HFFc6 (cell line): ENCODE measurements around the gene LAMC3. TPM values are rescaled to one million over a fixed set of nuclear protein-coding genes. Genes with fewer than 3 reads are reported as not detected.
"Not testable (repeated sequence)": the region's sequence is repeated elsewhere in the genome, so short reads cannot be mapped to it uniquely, and the experiment has no call there.

Experiments used
- DNase-seq: peaks from one replicate; pipeline ENCODE4 v3.0.0-alpha.2; 2018
- H3K27ac Mint-ChIP-seq: 2 replicates; pipeline ENCODE4 v1.8.0; 2020; ENCODE audit warnings: mild to moderate bottlenecking, mixed read lengths
- H3K27me3 Mint-ChIP-seq: 2 replicates; pipeline ENCODE4 v1.8.0; 2021; ENCODE audit warnings: mild to moderate bottlenecking, moderate library complexity, mixed read lengths; ENCODE audit not compliant: insufficient read depth
- H3K36me3 Mint-ChIP-seq: 2 replicates; pipeline ENCODE4 v1.8.0; 2021; ENCODE audit warnings: low read depth, mixed read lengths
- H3K4me1 Mint-ChIP-seq: 2 replicates; pipeline ENCODE4 v1.8.0; 2020; ENCODE audit warnings: low read depth, mixed read lengths
- H3K4me3 Mint-ChIP-seq: 2 replicates; pipeline ENCODE4 v1.8.0; 2020; ENCODE audit warnings: mild to moderate bottlenecking, moderate library complexity, mixed read lengths
- H3K9me3 Mint-ChIP-seq: 2 replicates; pipeline ENCODE4 v1.8.0; 2020; ENCODE audit warnings: mild to moderate bottlenecking, mixed read lengths
- total RNA-seq, 6 experiments: library from RNA; stranded (reverse); fragmentation: NEBNext Ultra II Directional; extraction: Animal tissue kit (Norgen Biotek cat#: 25700); gene quantifications; 2 replicates in 1 of 6; 3 replicates in 5 of 6; pipeline ENCODE4 v1.2.3, GENCODE V29; 2021
- TF ChIP-seq, protein P1 (sequence below): fragments of 200-600 bp; sonication (generic); IDR thresholded peaks from 2 replicates; pipeline ENCODE4 v1.5.0; 2021; ENCODE audit warnings: antibody characterized with exemption, mild to moderate bottlenecking

LAMC3 gene
- total RNA-seq, 6 experiments from 2014 or later: not detected

DNA sequence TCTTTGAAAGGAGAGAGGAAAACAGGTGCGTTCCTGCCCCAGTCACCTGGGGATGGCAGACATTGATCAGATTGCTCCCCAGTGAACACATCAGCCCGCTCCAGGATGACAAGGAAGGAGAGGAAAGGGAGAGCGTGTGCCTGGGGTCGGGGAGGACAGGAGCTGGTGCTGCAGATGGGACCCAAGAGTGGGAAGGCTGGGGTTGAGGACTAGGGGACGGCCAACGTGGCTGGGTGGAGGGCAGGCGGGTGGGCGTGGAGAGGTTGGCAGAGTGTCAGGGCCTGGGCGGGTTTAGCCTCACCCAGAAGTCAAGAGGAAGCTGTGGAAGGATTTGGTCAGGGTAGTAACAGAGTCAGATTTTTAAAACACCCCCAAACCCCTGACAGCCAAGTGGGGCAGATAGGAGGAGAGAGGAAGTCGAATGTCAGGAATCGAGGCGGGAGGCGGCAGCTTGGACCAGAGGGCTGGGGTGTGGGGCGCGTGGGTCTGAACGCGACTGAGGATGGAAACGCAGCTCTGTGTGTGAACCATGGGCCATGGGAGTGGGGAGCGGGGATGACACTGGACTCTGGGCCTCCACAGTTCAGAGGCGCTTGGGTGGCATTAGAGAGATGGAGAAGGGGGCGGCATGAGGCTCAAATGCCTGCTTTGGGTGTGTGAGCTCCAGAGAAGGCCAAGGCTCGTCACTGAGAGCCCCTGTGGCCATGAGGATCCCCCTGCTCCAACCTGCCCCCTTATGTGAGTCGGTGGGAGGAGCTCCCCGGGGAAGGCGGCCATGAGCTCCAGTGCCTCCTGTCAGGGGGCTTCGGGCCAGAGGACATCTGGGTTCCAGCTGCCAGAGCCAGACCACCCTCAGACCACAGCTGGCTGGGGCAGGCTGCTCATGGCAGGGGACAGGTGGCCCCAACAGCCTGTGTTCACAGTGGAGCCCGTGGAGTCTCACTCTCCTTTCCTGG is 24.6 kb downstream of the LAMC3 start:
- Mint-ChIP-seq H3K36me3 (no peaks in the 10 kb centered on the region), H3K9me3 (no peaks in the 10 kb centered on the region), H3K4me3 (no peak overlapping the region), H3K27ac (no peak overlapping the region), H3K4me1 (peaks cover 7% of the 10 kb centered on the region), H3K27me3 (peaks cover 32% of the 10 kb centered on the region)
- TF ChIP-seq, protein P1, sequence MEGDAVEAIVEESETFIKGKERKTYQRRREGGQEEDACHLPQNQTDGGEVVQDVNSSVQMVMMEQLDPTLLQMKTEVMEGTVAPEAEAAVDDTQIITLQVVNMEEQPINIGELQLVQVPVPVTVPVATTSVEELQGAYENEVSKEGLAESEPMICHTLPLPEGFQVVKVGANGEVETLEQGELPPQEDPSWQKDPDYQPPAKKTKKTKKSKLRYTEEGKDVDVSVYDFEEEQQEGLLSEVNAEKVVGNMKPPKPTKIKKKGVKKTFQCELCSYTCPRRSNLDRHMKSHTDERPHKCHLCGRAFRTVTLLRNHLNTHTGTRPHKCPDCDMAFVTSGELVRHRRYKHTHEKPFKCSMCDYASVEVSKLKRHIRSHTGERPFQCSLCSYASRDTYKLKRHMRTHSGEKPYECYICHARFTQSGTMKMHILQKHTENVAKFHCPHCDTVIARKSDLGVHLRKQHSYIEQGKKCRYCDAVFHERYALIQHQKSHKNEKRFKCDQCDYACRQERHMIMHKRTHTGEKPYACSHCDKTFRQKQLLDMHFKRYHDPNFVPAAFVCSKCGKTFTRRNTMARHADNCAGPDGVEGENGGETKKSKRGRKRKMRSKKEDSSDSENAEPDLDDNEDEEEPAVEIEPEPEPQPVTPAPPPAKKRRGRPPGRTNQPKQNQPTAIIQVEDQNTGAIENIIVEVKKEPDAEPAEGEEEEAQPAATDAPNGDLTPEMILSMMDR: no peak
- no peak for DNase-seq

DNA sequence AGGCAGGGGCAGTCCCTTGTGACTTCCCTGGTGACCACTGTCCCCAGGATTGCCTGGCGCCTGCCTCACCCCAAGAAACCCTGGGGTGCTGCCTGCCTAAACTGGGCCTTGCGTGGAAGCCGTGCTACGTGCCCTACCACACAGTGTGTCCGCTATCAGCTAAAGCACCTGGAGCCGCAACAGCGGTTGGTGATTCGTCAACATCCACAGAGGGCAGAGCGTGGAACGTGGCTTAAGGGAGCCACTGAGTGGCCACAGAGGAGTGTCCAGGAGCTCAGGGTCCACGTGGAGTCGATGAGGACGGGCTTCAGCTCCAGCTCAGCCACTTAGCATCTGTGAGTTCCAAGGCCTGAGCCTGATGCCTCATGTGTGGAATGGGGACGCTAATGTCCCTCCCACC is 25.3 kb downstream of the LAMC3 start:
- Mint-ChIP-seq H3K36me3 (no peaks in the 10 kb centered on the region), H3K4me1 (peaks cover 7% of the 10 kb centered on the region), H3K27me3 (peaks cover 27% of the 10 kb centered on the region), H3K9me3 (no peaks in the 10 kb centered on the region), H3K27ac (no peak overlapping the region), H3K4me3 (no peak overlapping the region)
- TF ChIP-seq, protein P1: no peak
- no peak for DNase-seq

DNA sequence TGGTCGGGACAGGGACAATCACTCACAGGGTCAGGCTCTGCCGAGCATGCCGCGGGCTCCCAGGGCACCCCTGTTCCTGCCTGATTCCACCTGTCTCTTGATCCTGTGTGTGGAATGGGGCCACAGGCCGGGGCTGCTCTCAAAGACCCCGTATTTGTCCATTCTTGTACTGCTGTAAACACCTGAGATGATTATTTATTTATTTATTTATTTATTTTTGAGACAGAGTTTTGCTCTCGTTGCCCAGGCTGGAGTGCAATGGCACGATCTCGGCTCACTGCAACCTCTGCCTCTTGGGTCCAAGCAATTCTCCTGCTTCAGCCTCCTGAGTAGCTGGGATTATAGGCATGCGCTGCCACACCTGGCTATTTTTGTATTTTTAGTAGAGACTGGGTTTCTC is 25.8 kb downstream of the LAMC3 start:
- H3K27ac Mint-ChIP-seq, H3K9me3 Mint-ChIP-seq, H3K4me1 Mint-ChIP-seq, H3K4me3 Mint-ChIP-seq, H3K36me3 Mint-ChIP-seq, DNase-seq: not testable (repeated sequence)
- peaks cover 29% of the 10 kb centered on the region for H3K27me3 Mint-ChIP-seq

DNA sequence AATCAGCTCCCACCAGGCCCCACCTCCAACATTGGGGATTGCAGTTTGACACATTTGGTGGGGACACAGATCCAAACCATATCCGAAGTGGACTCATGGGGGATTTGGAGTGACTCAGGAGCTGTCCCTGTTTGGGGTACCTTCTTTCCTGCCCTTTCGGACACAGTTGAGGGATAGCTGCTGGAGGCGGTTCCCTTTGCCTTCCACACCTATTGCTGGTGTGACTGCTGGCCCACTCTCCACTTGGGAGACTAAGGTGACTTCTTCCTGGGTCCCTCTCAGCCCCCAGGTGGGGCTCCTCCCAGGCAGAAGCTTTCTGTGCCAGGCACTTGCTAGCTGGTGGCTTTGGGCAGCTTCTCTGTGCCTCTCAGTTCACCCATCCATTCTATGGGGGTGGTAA is 26.6 kb downstream of the LAMC3 start:
- no peaks in the 10 kb centered on the region for H3K9me3 Mint-ChIP-seq
- H3K36me3 Mint-ChIP-seq: no peaks in the 10 kb centered on the region
- TF ChIP-seq, protein P1: no peak
- H3K4me1 Mint-ChIP-seq: peaks cover 7% of the 10 kb centered on the region
- DNase-seq: no peak
- H3K4me3 Mint-ChIP-seq: no peak overlapping the region
- no peak overlapping the region for H3K27ac Mint-ChIP-seq
- peaks cover 32% of the 10 kb centered on the region for H3K27me3 Mint-ChIP-seq

DNA sequence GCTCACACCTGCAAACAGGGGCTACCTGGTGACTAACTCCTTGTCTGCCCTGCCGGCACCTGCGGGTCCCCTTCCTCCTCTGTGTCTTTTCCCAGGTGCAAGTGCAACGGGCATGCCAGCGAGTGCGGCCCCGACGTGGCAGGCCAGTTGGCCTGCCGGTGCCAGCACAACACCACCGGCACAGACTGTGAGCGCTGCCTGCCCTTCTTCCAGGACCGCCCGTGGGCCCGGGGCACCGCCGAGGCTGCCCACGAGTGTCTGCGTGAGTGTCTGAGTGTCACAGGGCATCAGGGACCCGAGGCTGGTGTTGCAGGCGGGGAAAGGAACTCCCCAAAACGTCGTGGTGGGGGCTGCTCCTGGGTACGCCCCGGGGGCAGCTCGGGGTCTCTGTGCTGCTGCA is 27.1 kb downstream of the LAMC3 start:
- peaks cover 36% of the 10 kb centered on the region for H3K27me3 Mint-ChIP-seq
- no peaks in the 10 kb centered on the region for H3K36me3 Mint-ChIP-seq
- TF ChIP-seq, protein P1: no peak
- peaks cover 7% of the 10 kb centered on the region for H3K4me1 Mint-ChIP-seq
- no peak overlapping the region for H3K4me3 Mint-ChIP-seq
- no peak overlapping the region for H3K27ac Mint-ChIP-seq
- H3K9me3 Mint-ChIP-seq: no peaks in the 10 kb centered on the region
- DNase-seq: no peak

DNA sequence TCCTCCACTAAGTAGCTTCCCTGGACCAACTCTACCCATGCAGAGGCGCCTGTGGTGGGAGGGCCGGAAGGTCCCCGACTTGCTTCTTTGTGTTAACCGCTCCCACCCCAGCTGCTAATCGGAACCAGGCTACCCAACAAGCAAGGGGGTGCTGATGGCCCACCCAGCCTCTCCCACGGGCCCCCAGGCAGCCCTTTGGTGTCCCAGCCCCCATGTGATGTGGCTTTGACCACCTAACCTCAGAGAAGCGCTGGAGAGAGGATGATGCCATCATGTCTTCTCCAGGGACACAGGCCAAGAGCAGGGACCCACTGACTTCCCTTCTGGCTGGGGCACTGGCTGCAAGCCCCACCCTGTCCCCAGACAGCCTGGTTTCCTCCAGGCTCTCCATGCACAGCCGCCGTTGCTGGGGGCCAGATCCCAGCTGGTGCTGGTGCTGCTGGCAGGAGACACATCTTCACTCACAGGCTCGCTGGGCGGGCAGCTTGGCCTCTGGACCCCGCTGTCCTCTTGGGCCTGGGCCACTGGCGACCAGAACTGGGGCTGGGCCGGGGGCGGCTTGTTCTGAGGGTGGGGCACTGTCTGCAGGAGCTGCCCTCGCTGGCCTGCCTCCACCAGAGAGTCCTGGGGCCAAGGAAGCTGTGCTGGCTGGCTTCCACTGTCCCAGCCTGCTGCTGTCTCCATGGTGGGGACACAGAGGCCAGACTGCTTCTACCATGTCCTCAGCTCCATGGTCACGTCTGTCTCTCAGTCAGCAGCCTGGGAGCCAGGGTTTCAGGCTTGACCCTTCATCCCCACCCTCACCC is 27.8 kb downstream of the LAMC3 start:
- Mint-ChIP-seq H3K27me3 (peaks cover 36% of the 10 kb centered on the region), H3K36me3 (no peaks in the 10 kb centered on the region), H3K27ac (no peak overlapping the region), H3K9me3 (no peaks in the 10 kb centered on the region), H3K4me1 (peaks cover 7% of the 10 kb centered on the region), H3K4me3 (no peak overlapping the region)
- no peak for DNase-seq
- TF ChIP-seq, protein P1: no peak
